ENCODE results near the gene IQGAP1.
A peak's percentile ranks its signal among the peaks of the same experiment; 100 is the strongest.

DNA sequence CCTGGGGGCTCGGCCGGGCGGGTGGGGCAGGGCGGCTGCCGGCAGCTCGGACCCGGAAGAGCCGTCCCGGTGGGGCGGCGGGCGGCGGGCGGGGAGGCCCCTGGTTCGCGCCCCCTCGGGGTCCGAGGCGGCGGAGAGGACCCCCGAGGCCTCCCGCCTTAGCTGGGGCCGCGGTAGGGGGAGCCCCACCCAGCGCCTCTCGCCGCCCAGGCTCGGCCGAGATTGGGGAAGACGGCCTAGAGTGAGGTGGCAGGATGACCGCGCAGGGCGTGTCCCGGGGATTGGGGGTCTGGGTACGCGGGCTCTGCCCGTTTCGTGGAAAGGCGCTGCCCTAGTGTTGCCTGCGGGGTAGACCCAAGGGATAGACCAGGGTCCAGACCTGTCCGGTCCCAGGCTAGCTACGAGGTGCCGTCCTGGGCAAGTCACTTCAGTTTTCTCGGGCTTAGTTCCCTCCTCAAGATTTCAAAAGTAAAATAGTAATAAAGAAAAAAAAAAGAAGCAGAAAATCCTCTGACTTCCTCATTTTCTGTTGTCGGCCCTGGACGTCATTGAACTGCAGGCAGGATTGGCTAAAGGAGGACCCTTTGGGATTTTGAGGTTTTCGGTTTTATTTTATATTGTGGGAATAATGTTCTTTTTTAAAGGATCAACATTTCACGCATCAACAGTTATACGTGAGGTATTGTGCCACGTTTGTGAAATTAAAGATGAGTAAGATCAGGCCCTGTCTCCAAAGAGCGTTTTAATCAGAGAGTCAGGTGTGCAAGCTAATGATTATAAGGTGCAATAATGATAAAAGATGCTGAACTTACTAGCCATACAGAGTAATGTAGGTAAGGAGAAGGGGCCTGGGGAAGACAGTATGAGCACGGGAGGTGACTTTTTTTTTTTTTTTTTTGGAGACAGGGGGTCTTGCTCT is 679 bp downstream of the IQGAP1 start:
- TF ChIP-seq ZNF362 (tag by site-specific recombination; IDR thresholded peaks at IDR 0.05) (no peak), HOXC10 (CRISPR knock-in tag; IDR thresholded peaks at IDR 0.05) (no peak), PATZ1 (tag by site-specific recombination; IDR thresholded peaks at IDR 0.05) (peak; percentile 33; the same call in 1 of the 2 replicates), ZNF2 (tag by site-specific recombination; IDR thresholded peaks at IDR 0.05) (no peak), YY1 (tag by site-specific recombination; IDR thresholded peaks at IDR 0.05) (no peak), ZFP41 (tag by site-specific recombination; IDR thresholded peaks at IDR 0.05; ENCODE audit: borderline replicate concordance) (no peak), GLIS1 (tag by site-specific recombination; IDR thresholded peaks at IDR 0.05) (peak; percentile 9; the same call in 1 of the 2 replicates), ZNF626 (tag by site-specific recombination; IDR thresholded peaks at IDR 0.05) (no peak)
- TF ChIP-seq, protein P1, sequence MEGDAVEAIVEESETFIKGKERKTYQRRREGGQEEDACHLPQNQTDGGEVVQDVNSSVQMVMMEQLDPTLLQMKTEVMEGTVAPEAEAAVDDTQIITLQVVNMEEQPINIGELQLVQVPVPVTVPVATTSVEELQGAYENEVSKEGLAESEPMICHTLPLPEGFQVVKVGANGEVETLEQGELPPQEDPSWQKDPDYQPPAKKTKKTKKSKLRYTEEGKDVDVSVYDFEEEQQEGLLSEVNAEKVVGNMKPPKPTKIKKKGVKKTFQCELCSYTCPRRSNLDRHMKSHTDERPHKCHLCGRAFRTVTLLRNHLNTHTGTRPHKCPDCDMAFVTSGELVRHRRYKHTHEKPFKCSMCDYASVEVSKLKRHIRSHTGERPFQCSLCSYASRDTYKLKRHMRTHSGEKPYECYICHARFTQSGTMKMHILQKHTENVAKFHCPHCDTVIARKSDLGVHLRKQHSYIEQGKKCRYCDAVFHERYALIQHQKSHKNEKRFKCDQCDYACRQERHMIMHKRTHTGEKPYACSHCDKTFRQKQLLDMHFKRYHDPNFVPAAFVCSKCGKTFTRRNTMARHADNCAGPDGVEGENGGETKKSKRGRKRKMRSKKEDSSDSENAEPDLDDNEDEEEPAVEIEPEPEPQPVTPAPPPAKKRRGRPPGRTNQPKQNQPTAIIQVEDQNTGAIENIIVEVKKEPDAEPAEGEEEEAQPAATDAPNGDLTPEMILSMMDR (tag by site-specific recombination; IDR thresholded peaks at IDR 0.05) = peak; percentile 38; the same call in 1 of the 2 replicates

All from HEK293 (cell line).